Measurements from ENCODE around the gene RERE. TPM values are rescaled to one million over a fixed set of nuclear protein-coding genes. Genes with fewer than 3 reads are reported as not detected.

Gene RERE
- total RNA-seq, 1 experiment from 2014 or later: 20.0 TPM

DNA sequence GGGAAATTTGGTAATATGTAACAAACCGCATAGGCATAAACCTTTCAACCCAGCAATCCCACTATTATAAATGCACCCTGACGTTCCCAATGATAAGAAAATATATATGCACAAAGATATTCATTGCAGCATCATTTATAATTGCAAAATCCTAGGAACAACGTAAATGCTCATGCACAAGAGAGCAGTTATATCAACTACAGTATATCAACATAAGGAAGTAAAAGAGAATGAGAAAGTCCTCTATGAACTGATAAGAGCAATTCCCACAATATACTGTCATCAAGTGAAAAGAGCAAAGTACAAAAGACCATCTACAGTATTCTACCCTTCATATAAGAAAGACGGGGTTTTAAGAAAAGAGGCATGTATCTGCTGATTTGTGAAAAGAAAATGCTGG lies 269.6 kb downstream of the RERE start:
- in situ Hi-C loops (cut with HindIII; ENCODE audit: low pct_unique_long_range_greater_than_20kb, low sequenced_read_pairs): no loop called here
- no peak for DNase-seq (ENCODE audit: low read depth, low spot score)

GRCh38 chr1:8545078-8545477 lies 272.4 kb downstream of the RERE start:
- in situ Hi-C loops (cut with HindIII; ENCODE audit: low pct_unique_long_range_greater_than_20kb, low sequenced_read_pairs): no loop called here
- DNase-seq (ENCODE audit: low read depth, low spot score): no peak

GRCh38 chr1:8544644-8545043 lies 272.8 kb downstream of the RERE start:
- in situ Hi-C loops (cut with HindIII; ENCODE audit: low pct_unique_long_range_greater_than_20kb, low sequenced_read_pairs): no loop called here
- DNase-seq (ENCODE audit: low read depth, low spot score): no peak

- DNase-seq (ENCODE audit: low read depth, low spot score): no peak
- in situ Hi-C loops (cut with HindIII; ENCODE audit: low pct_unique_long_range_greater_than_20kb, low sequenced_read_pairs): no loop called here
Measured at GRCh38 chr1:8543965-8544364, 273.5 kb downstream of the RERE start.

- DNase-seq (ENCODE audit: low read depth, low spot score): no peak
- in situ Hi-C loops (cut with HindIII; ENCODE audit: low pct_unique_long_range_greater_than_20kb, low sequenced_read_pairs): no loop called here
Measured at GRCh38 chr1:8541961-8542521, 275.4 kb downstream of the RERE start.

DNA sequence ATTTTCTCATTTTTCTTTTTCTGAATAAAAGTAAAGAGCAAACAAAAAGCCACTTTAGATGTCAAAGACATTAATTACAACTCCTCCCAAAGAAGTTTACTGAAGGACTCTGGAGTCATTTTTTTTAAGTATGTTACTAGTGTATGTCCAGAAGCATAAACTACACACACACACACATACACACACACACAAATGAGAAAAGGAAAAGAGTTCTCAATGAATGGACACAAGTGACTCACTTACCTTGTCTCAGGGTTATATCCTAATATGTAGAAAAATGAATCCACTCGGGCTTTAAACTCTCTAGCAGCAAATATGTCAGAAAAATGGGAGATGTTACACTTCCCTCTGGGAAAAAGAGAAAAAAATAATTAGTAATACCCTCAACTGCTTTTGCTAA lies 276.5 kb downstream of the RERE start:
- no peak for DNase-seq (ENCODE audit: low read depth, low spot score)
- in situ Hi-C loops (cut with HindIII; ENCODE audit: low pct_unique_long_range_greater_than_20kb, low sequenced_read_pairs): no loop called here

GRCh38 chr1:8540261-8540941 lies 277.0 kb downstream of the RERE start:
- in situ Hi-C loops (cut with HindIII; ENCODE audit: low pct_unique_long_range_greater_than_20kb, low sequenced_read_pairs): no loop called here
- no peak for DNase-seq (ENCODE audit: low read depth, low spot score)

DNA sequence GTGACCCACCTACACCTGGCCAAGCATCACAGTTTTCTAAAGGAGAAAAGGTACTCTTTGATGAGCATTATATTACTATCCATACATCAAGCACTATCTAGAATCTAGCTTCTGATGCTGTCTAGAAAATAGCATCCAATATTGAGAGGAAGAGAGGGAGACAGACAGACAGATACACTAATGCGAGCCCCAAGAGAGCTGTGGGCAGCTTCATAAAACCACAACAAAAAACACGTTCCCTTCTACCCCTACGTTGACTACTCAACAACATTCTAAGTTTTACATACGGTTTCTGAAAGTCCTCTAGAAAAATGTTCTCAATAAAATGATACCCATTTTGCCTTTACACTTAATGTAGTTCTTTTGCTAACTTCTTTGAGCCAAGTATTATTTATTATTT lies 277.8 kb downstream of the RERE start:
- DNase-seq (ENCODE audit: low read depth, low spot score): no peak
- in situ Hi-C loops (cut with HindIII; ENCODE audit: low pct_unique_long_range_greater_than_20kb, low sequenced_read_pairs): no loop called here

GRCh38 chr1:8538502-8538901 lies 278.9 kb downstream of the RERE start:
- in situ Hi-C loops (cut with HindIII; ENCODE audit: low pct_unique_long_range_greater_than_20kb, low sequenced_read_pairs): no loop called here
- no peak for DNase-seq (ENCODE audit: low read depth, low spot score)

GRCh38 chr1:8537991-8538390 lies 279.4 kb downstream of the RERE start:
- in situ Hi-C loops (cut with HindIII; ENCODE audit: low pct_unique_long_range_greater_than_20kb, low sequenced_read_pairs): no loop called here
- DNase-seq (ENCODE audit: low read depth, low spot score): no peak

- DNase-seq (ENCODE audit: low read depth, low spot score): no peak
- in situ Hi-C loops (cut with HindIII; ENCODE audit: low pct_unique_long_range_greater_than_20kb, low sequenced_read_pairs): no loop called here
Measured at GRCh38 chr1:8536515-8536914, 280.9 kb downstream of the RERE start.

DNA sequence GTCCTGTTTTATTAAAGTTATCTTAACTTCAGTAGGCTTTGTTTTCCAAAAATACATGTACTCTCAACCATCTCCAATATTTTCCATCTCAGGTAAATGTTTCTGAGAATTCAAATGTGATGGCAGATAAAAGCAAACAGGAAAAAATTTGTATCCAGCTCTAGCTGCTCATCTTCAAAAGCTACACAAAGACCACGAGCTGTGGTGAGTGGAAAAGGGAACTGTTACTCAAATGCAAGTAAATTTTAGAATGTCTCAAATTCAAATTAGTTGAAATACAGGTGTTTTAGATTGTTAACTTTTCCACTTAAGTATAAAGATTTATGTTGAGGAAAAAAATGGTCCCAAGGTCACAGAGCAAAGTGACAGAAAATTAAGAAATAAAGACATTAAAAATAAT lies 283.5 kb downstream of the RERE start:
- no peak for DNase-seq (ENCODE audit: low read depth, low spot score)
- in situ Hi-C loops (cut with HindIII; ENCODE audit: low pct_unique_long_range_greater_than_20kb, low sequenced_read_pairs): no loop called here

GRCh38 chr1:8533124-8533523 lies 284.3 kb downstream of the RERE start:
- no peak for DNase-seq (ENCODE audit: low read depth, low spot score)
- in situ Hi-C loops (cut with HindIII; ENCODE audit: low pct_unique_long_range_greater_than_20kb, low sequenced_read_pairs): no loop called here

DNA sequence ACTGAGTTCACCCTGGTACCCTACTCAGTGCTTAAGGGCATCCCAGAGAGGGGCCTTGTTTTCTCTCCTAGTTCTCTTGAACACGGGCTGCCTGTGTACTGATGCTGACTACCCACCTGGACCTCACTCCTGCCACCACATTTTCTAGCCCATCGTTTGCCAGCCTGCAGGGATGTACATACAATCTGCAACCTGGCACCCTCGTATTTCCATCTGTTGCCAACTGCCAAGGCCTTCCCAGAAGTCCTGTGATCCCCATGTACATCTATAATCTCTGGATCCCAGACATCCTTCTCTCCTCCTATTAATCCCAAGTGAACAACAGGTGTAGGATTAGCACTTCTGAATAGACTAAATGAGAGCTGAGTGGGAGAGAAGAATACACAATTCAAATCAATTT lies 287.5 kb downstream of the RERE start:
- DNase-seq (ENCODE audit: low read depth, low spot score): no peak
- in situ Hi-C loops (cut with HindIII; ENCODE audit: low pct_unique_long_range_greater_than_20kb, low sequenced_read_pairs): no loop called here

DNA sequence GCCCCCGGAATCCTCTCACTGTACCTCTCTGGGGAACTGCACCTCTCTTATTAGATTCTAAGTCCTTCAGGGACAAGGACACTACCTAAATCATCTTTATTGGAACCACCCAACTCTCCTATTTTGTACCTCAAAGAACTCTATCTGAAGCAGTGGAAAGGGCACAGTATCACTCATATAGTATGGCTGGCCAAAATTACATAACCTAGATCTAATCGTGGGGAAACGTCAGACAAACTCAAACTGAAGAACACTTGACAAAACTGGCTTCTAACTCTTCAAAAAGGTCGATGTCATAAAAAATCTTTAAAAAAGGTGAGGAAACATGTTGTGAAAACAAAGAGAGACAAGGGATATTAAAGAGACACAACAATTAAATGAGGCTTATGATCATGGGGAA lies 289.5 kb downstream of the RERE start:
- in situ Hi-C loops (cut with HindIII; ENCODE audit: low pct_unique_long_range_greater_than_20kb, low sequenced_read_pairs): no loop called here
- DNase-seq (ENCODE audit: low read depth, low spot score): no peak

DNA sequence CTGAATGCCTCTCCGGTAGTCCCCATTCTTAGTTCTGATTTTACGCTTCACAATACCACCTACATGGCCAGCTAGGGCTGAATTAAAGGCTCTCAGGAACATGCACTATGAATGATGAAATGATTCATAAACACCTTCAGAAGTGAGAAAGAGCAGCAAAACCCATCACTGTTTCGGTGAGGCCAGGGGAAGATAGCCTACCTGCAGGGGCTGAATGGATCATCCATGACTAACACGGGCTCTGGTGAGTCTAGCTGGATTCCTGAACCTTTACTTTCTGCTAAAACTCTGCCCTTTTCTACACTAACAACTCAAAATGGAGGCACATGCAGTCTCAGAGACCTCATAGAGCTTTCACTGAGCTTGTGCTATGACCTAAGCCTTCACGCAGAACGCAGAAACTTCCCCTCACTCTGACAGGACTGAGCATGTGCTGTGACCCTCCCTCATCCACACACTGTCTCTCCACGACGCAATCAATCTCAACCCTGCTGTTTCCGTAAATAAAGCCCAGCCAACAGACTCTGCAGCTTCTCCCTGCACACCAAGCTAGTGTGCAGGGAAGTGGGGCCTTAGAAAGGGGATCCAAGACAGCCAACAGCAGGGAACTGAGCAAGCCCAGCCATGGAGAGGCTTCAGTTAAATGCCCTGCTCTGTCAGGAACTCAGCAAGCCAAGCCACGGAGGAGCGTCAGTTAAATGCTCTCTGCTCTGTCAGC lies 291.7 kb downstream of the RERE start:
- in situ Hi-C loops (cut with HindIII; ENCODE audit: low pct_unique_long_range_greater_than_20kb, low sequenced_read_pairs): no loop called here
- peak; percentile 93 for DNase-seq (ENCODE audit: low read depth, low spot score)

DNA sequence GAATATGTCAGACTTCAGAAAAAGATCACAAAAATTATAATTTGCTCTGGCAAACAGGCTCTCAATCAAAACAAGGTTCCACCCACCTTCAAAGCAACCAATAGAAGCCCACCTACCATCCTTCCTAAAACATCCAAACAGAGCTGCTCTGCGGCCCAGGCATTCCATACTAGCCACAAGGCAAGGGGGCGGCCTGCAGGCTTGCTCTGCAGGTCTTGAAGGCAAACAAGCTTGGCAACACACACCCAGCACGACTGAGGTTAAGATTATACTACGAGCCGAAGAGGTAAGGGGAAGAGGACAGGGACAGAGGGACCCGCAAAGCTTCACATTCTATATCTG lies 292.3 kb downstream of the RERE start:
- peak; percentile 30 for DNase-seq (ENCODE audit: low read depth, low spot score)
- in situ Hi-C loops (cut with HindIII; ENCODE audit: low pct_unique_long_range_greater_than_20kb, low sequenced_read_pairs): no loop called here

- in situ Hi-C loops (cut with HindIII; ENCODE audit: low pct_unique_long_range_greater_than_20kb, low sequenced_read_pairs): no loop called here
Measured at GRCh38 chr1:8524627-8525157, 292.7 kb downstream of the RERE start.

DNA sequence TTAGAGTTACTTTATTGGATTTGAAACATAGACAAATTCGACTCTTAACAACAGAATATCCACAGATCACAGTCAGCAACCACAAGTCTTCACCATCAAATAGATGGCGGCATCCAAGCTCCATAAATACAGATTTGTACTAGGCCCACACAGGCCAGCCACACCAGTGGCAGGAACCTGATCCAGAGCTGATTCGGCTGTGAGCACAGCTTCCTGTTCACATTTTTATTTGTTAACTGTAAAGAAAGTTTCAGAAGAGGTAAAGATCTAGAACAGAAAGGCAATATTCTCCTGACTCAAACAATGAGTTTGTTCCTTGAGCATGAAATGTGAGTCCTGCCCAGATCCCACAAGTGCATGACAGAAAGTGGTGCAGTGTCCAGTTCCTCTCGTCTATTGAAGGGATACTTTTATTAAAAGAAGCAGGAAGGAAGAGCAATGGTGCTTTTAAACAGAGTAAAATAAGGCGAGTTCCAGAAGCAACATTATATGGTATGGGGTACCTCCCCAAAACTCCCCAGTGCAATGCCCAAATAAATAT lies 293.7 kb downstream of the RERE start:
- DNase-seq (ENCODE audit: low read depth, low spot score): no peak
- in situ Hi-C loops (cut with HindIII; ENCODE audit: low pct_unique_long_range_greater_than_20kb, low sequenced_read_pairs): no loop called here

More at GRCh38 chr1:8524627-8525157, 292.7 kb downstream of the RERE start:
- DNase-seq (ENCODE audit: low read depth, low spot score): no peak
